HG03045 (cell line): Measurements from ENCODE around the gene FRAS1.
"Not testable (repeated sequence)": the region's sequence is repeated elsewhere in the genome, so short reads cannot be mapped to it uniquely, and the experiment has no call there.

Source experiments
- ATAC-seq: cut with Tn5 transposase; IDR thresholded peaks from one replicate; pipeline ENCODE4 v1.9.1; 2021; ENCODE audit warnings: mild to moderate bottlenecking, moderate library complexity; ENCODE audit not compliant: unreplicated experiment

FRAS1 gene

GRCh38 chr4:78057135-78057599 lies at the start of gene FRAS1:
Gene FRAS1 (plus strand): TSS chr4:78057323. CDS start chr4:78058010, 687 bp downstream.
- ATAC-seq, result no peak

- ATAC-seq, result not testable (repeated sequence)
Observed at GRCh38 chr4:78011003-78011402, 46.1 kb upstream of the FRAS1 start.

GRCh38 chr4:78014889-78015886 lies 41.9 kb upstream of the FRAS1 start:
- ATAC-seq, result no peak

GRCh38 chr4:78018271-78019049 lies 38.7 kb upstream of the FRAS1 start:
- no peak for ATAC-seq

- no peak for ATAC-seq
Observed at GRCh38 chr4:78019414-78019813, 37.7 kb upstream of the FRAS1 start.

DNA sequence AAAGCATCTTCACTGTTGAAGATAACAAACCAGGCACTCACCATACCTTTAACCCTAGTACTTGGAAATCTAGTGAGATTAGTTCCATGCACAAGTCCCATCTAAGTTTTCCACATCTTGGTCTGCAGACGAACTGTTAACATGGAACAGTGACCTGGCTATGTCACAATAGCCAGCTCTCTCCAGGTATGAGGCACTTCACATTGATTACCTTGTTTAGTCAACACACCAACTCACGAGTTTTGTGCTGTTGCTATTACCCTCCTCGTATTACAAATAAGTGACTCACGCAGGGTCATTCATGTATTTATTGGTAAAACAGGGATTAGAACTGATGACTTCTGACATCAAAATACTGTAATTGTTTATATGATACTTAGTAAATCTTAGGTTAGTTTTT lies 36.4 kb upstream of the FRAS1 start:
- no peak for ATAC-seq

GRCh38 chr4:78022517-78022916 lies 34.6 kb upstream of the FRAS1 start:
- no peak for ATAC-seq

GRCh38 chr4:78024085-78024484 lies 33.0 kb upstream of the FRAS1 start:
- ATAC-seq, result no peak

DNA sequence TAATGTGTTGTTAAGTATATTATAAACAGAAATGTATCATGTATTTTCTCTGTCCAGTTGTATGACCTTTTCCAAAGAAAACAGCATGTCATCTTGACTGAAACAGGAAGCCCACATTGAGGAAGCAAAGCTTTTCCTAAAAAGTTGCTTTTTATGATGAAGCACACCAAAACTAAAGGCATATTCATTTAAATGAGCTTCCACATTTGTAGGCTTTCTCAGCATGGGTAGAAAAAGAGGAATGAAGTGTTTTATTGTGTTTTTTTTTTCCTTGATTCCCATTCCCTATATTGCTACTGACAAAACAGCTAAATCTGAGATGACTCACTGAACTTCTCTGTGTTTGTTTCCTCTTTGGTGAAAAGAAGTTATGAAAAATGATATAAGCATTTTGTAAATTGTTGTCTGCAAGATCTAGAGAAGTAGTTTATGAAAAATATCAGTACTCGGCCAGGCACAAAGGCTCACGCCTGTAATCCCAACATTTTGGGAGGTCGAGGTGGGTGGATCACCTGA lies 32.5 kb upstream of the FRAS1 start:
- no peak for ATAC-seq

DNA sequence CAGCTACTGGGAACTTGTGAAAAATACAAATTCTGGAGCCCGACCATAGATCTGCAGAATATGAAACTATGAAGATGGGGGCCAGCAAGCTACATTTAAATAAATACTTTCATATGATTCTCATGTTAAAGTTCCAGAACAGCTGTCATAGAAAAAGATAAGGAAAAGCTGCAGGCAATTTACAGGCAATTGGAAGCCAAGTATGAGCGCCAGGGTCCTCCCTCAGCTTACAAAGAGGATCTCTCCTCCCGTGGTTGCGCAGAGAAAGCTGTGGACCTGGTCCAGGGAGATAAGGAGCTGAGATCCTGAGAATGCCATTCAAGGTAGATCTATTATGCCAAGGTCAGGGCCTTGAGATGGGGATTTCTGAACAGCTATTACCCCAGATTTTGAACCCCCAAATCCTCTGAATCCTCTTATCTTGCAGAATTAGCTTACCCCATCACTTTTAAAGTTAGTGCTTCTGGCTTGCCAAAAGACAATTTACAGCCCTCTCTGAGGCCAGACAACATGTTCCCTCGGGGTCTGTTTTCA lies 25.6 kb upstream of the FRAS1 start:
- no peak for ATAC-seq

- ATAC-seq, result no peak
Observed at GRCh38 chr4:78032446-78032845, 24.7 kb upstream of the FRAS1 start.

GRCh38 chr4:78032929-78033328 lies 24.2 kb upstream of the FRAS1 start:
- ATAC-seq, result no peak

DNA sequence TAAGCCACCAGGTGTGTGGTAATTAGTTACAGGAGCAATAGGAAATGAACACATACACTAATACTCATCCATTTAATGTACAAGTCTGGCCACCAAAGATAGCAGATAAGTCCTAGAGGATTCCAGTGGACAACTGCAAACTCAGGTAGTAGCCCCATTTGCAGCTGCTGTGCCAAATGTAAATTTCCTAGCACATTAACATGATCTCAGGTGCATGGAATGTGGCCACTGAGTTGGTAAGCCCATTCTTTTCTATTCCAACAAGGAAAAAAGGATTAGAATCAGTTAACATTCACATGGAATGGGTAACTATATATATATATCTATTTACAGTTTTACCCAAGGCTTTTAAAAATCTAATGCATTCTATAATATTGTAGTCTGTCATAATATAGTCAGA lies 23.3 kb upstream of the FRAS1 start:
- no peak for ATAC-seq

DNA sequence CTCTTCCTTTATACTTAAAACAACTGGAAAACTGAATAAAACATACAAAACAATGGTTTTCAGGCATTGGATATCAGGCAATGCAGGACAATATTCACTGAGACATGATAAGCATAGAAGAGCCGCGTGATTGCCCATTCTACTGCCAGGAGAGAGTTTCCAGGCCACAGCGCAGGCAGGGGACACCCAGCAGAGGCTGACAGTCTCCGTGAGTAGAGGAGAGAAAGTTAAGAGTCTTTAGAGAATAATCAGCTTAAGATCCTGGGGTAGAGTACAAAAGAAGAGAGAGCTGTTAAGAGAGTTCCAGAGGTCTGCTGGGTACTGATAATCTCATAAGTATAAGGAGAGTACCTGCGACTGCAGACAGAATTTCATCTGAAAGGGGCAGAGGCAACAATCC lies 18.4 kb upstream of the FRAS1 start:
- ATAC-seq, result no peak

- ATAC-seq, result no peak
Observed at GRCh38 chr4:78039678-78040077, 17.4 kb upstream of the FRAS1 start.

DNA sequence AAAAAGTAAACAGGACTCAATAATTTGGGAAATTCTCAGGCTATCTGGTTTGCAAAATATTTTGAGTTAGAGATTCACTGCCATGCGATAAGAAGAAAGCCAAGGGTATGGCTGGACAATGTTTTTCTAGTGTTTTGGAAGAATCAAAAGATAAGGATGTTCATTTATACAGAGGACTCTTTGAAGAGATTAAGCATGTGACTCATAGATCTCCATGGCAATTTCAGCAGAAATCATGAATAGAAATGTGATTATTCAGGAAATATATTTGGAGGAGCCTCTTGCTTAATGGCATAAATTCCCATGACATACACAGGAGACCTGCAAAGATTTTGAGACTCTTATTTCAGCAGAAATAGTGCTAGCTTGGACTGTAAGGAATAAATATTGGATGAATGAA lies 16.7 kb upstream of the FRAS1 start:
- ATAC-seq, result no peak

- ATAC-seq, result no peak
Observed at GRCh38 chr4:78047366-78047765, 9.8 kb upstream of the FRAS1 start.

- ATAC-seq, result no peak
Observed at GRCh38 chr4:78056265-78057129, 626 bp upstream of the FRAS1 start.

GRCh38 chr4:78057600-78058550 lies 752 bp downstream of the FRAS1 start:
- no peak for ATAC-seq
